Lower leg skin (tissue), 3 donors: ENCODE data around the gene LRRN4CL.

Experiments
- CTCF ChIP-seq, 3 donors: fragments of 450-650 bp; IDR thresholded peaks; one replicate each; pipeline ENCODE4 v1.5.1; 2016; ENCODE audit warnings: antibody characterized with exemption in 3 of 3, mild to moderate bottlenecking in 3 of 3, moderate library complexity in 2 of 3
- POLR2A ChIP-seq, 2 donors: fragments of 450-650 bp; IDR thresholded peaks; one replicate each; pipeline ENCODE4 v1.6.1; 2016 to 2017; ENCODE audit warnings: antibody characterized with exemption in 2 of 2, mild to moderate bottlenecking in 1 of 2, moderate library complexity in 1 of 2

- no peak for TF ChIP-seq CTCF (IDR thresholded peaks at IDR 0.05)
- no peak for TF ChIP-seq POLR2A (IDR thresholded peaks at IDR 0.05)
Measured at GRCh38 chr11:62673196-62673525, 16.2 kb downstream of the LRRN4CL start.
